K562 (cell line): ENCODE measurements around the gene KCNJ4. TPM values are rescaled to one million over a fixed set of nuclear protein-coding genes. Genes with fewer than 3 reads are reported as not detected.

Experiments
- ATAC-seq: fragments of 200-7000 bp; cut with Tn5 transposase; 3 replicates; pipeline ENCODE4 v1.9.1; 2020; ENCODE audit warnings: moderate library complexity
- BruUV-seq: library from RNA; stranded (reverse); fragments of 400-500 nt; replicated peaks from 2 replicates; lab custom pipeline; 2021; lab: Mats Ljungman, UMichigan
- CTCF ChIA-PET: fragments of 300-600 bp; formaldehyde crosslinking; extraction: SDS; loops from one replicate; lab custom pipeline; 2021; ENCODE audit warnings: low intra/inter-chr PET ratio; lab: Yijun Ruan, JAX
- POLR2A ChIA-PET: fragments of 300-600, 350-650 bp; sonication (Branson Sonifier 250); formaldehyde crosslinking; extraction: SDS; loops from one replicate; lab custom pipeline; 2021; ENCODE audit warnings: antibody characterized with exemption, inconsistent platforms; lab: Yijun Ruan, JAX
- DNase-seq, 4 experiments: peaks; one replicate each; pipeline versions ENCODE4 v3.0.0 to v3.0.0-alpha.2; 2011 to 2018; ENCODE audit warnings: low spot score in 3 of 4, mixed read lengths in 3 of 4; ENCODE audit errors: extremely low read depth in 1 of 4
- FAIRE-seq: peaks from 2 replicates; lab custom pipeline; 2011; peaks lifted over from hg19 to GRCh38; lab: Jason Lieb, UNC
- H2AFZ ChIP-seq: 2 replicates; pipeline ENCODE4 v1.6.0; 2011; ENCODE audit warnings: low read depth, low read length, control low read depth, inconsistent platforms
- H3K27ac ChIP-seq: fragments of 200-600 bp; 3 replicates; pipeline ENCODE4 v1.8.0; 2011; ENCODE audit warnings: low read depth, mild to moderate bottlenecking, control low read depth, inconsistent platforms, low read length, moderate library complexity, mixed read lengths; ENCODE audit errors: extremely low read depth
- H3K27me3 ChIP-seq, 2 experiments: fragments of 300-600 bp in 1 of 2; 2 replicates in 1 of 2; 3 replicates in 1 of 2; pipeline versions ENCODE4 v1.6.0 to v1.8.0; 2011; ENCODE audit warnings: inconsistent platforms in 2 of 2, low read length in 2 of 2, mild to moderate bottlenecking in 1 of 2, mixed read lengths in 1 of 2, moderate library complexity in 1 of 2; ENCODE audit not compliant: control insufficient read depth in 2 of 2, insufficient read depth in 2 of 2
- H3K36me3 ChIP-seq: fragments of 300-600 bp; 3 replicates; pipeline ENCODE4 v1.8.0; 2011; ENCODE audit warnings: mild to moderate bottlenecking, low read length, inconsistent platforms; ENCODE audit not compliant: control insufficient read depth, insufficient read depth
- H3K4me1 ChIP-seq, 2 experiments: fragments of 200-600 bp in 1 of 2; replicated peaks in 1 of 2; 2 replicates in 1 of 2; 3 replicates in 1 of 2; pipeline versions ENCODE4 v1.5.1 to v1.8.0; 2011; ENCODE audit warnings: inconsistent platforms in 2 of 2, low read length in 2 of 2, mild to moderate bottlenecking in 1 of 2, mixed read lengths in 1 of 2, moderate library complexity in 1 of 2; ENCODE audit not compliant: control insufficient read depth in 2 of 2, insufficient read depth in 2 of 2
- H3K4me2 ChIP-seq: 2 replicates; pipeline ENCODE4 v1.6.1; 2011; ENCODE audit warnings: low read length, control low read depth, inconsistent platforms, mixed read lengths; ENCODE audit not compliant: insufficient read depth
- H3K4me3 ChIP-seq: fragments of 200-600 bp; sonication (generic), shearing (Covaris generic); 2 replicates; pipeline ENCODE4 v1.5.1; 2016; ENCODE audit warnings: control low read depth, inconsistent platforms
- H3K79me2 ChIP-seq: fragments of 200-600 bp; 3 replicates; pipeline ENCODE4 v1.8.0; 2011; ENCODE audit warnings: low read length, inconsistent platforms; ENCODE audit not compliant: control insufficient read depth, insufficient read depth
- H3K9ac ChIP-seq, 2 experiments: 2 replicates each; pipeline versions ENCODE4 v1.6.0 to v1.6.1; 2011; ENCODE audit warnings: low read depth in 2 of 2, low read length in 2 of 2, control low read depth in 1 of 2, inconsistent platforms in 1 of 2, mild to moderate bottlenecking in 1 of 2, mixed read lengths in 1 of 2; ENCODE audit not compliant: insufficient read depth in 1 of 2
- H3K9me1 ChIP-seq: one replicate; pipeline ENCODE4 v1.6.0; 2011; ENCODE audit warnings: inconsistent platforms, mild to moderate bottlenecking, low read length, moderate library complexity; ENCODE audit not compliant: control insufficient read depth, insufficient read depth
- H3K9me3 ChIP-seq: replicated peaks from 2 replicates; pipeline ENCODE4 v1.5.1; 2011; ENCODE audit warnings: low read depth, low read length, inconsistent platforms; ENCODE audit not compliant: control insufficient read depth, insufficient read depth
- H4K20me1 ChIP-seq: replicated peaks from 2 replicates; pipeline ENCODE4 v1.6.1; 2011; ENCODE audit warnings: low read length, inconsistent platforms, mixed read lengths; ENCODE audit not compliant: control insufficient read depth, insufficient read depth
- RFX7 ChIP-seq: fragments of 250-450 bp; sonication (Bioruptor Pico); IDR thresholded peaks from 2 replicates; pipeline ENCODE4 v1.5.1; 2021; ENCODE audit warnings: mild to moderate bottlenecking
- WGBS: fragments of 100-300 bp; shearing (Covaris generic); methylation state at CpG from one replicate; pipeline ENCODE4 v1.1.6; 2016; ENCODE audit warnings: low coverage, mixed read lengths; ENCODE audit not compliant: insufficient coverage; ENCODE audit errors: missing lambda C conversion rate; 5-methylcytosine and 5-hydroxymethylcytosine counted together
- in situ Hi-C: fragments of 300-500 bp; cut with MboI; formaldehyde crosslinking; loops from 4 replicates; pipeline ENCODE4 v1.15.0; 2018; ENCODE audit warnings: inconsistent platforms, mixed read lengths
- intact Hi-C: fragments of 100-400 bp; cut with micrococcal nuclease; formaldehyde crosslinking; loops from 2 replicates; pipeline ENCODE4 v1.14.2; 2022
- polyA plus RNA-seq, 8 experiments: library from polyadenylated mRNA; depleted of rRNA in 4 of 8; stranded (reverse) in 5 of 8; unstranded in 3 of 8; fragments of >200 nt; fragmentation: Nextera tagmentation in 2 of 8; fragmentation: Illumina TruSeq in 1 of 8; extraction: Ambion mirVana in 2 of 8; extraction: Trizol in 1 of 8; gene quantifications; 2 replicates each; pipeline versions ENCODE4 v1.2.1 to v1.2.3, GENCODE V29; 2011 to 2014; ENCODE audit warnings: inconsistent platforms in 1 of 8, missing spikeins in 1 of 8
- total RNA-seq, 7 experiments: library from RNA; depleted of rRNA in 6 of 7; stranded (reverse); fragments of >200 nt in 6 of 7; fragmentation: Illumina TruSeq in 2 of 7; extraction: Trizol in 2 of 7; gene quantifications; 2 replicates each; pipeline versions ENCODE4 v1.2.1 to v1.2.3, GENCODE V29; 2011 to 2021; ENCODE audit warnings: low replicate concordance in 1 of 7
- TF ChIP-seq, protein P1 (sequence below), 2 experiments: fragments of 450-650 bp; IDR thresholded peaks; 2 replicates each; pipeline ENCODE4 v1.6.1; 2016; ENCODE audit warnings: mild to moderate bottlenecking in 2 of 2, borderline replicate concordance in 1 of 2, low read depth in 1 of 2, moderate library complexity in 1 of 2

Gene KCNJ4
- total and polyA plus RNA-seq, 9 of the 15 experiments (the other 6 are each of a cell fraction or from before 2014, with no cell fraction given), result 0.07 to 0.55 (median 0.09) TPM; not detected in 4

- in situ Hi-C loops (no loop called here), intact Hi-C loops (no loop called here)
- no peaks in the 10 kb centered on the region for H3K36me3 ChIP-seq
- WGBS, result 8% methylated on average over 11 of the region's 11 CpGs
- no peaks in the 10 kb centered on the region; a peak in 2 of 5 replicates for H3K27me3 ChIP-seq
- no peak for DNase-seq
- H3K9me1 ChIP-seq, result no peaks in the 10 kb centered on the region
- TF ChIP-seq, protein P1, sequence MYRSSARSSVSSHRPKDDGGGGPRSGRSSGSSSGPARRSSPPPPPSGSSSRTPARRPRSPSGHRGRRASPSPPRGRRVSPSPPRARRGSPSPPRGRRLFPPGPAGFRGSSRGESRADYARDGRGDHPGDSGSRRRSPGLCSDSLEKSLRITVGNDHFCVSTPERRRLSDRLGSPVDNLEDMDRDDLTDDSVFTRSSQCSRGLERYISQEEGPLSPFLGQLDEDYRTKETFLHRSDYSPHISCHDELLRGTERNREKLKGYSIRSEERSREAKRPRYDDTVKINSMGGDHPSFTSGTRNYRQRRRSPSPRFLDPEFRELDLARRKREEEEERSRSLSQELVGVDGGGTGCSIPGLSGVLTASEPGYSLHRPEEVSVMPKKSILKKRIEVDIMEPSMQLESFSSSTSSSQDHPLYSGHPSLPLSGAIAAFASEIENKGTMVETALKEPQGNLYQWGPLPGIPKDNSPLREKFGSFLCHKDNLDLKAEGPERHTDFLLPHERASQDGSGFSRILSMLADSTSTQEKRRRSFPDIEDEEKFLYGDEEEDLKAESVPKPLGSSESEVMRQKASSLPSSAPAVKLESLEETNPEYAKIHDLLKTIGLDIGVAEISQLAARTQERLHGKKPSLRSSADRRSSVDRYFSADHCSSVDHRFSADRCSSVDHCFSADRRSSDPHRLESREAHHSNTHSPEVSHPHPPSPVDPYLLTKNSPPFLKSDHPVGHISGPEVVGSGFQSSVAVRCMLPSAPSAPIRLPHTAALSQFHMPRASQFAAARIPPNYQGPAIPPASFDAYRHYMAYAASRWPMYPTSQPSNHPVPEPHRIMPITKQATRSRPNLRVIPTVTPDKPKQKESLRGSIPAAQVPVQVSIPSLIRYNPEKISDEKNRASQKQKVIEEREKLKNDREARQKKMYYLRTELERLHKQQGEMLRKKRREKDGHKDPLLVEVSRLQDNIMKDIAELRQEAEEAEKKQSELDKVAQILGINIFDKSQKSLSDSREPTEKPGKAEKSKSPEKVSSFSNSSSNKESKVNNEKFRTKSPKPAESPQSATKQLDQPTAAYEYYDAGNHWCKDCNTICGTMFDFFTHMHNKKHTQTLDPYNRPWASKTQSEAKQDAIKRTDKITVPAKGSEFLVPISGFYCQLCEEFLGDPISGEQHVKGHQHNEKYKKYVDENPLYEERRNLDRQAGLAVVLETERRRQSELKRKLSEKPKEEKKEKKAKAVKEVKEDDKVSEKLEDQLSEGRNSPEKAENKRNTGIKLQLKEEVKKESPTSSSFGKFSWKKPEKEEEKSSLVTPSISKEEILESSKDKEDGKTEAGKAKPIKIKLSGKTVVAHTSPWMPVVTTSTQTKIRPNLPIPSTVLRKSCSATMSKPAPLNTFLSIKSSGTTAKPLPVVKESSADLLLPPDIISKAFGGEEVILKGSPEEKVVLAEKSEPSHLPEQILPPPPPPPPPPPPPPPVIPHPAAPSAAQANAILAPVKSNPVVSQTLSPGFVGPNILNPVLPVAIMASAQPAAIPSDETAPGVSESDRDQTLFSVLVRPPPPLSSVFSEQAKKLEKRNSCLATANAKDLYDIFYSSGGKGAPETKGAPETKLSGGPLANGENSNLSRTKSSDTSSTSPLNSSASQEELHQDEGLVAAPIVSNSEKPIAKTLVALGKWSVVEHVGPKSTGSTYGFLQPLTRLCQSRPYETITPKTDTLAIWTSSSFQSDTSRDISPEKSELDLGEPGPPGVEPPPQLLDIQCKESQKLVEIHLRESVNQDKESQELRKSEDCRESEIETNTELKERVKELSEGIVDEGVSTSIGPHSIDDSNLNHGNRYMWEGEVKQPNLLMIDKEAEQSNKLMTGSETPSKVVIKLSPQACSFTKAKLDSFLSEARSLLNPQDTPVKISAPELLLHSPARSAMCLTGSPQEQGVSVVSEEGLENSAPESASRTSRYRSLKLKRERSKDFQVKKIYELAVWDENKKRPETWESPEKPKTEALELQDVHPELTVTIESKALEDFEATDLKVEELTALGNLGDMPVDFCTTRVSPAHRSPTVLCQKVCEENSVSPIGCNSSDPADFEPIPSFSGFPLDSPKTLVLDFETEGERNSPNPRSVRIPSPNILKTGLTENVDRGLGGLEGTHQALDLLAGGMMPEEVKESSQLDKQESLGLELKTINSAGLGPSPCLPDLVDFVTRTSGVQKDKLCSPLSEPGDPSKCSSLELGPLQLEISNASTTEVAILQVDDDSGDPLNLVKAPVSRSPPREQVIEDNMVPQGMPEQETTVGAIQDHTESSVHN (IDR thresholded peaks at IDR 0.05; ENCODE audit: borderline replicate concordance in 1 of 2, low read depth in 1 of 2), result no peak
- TF ChIP-seq RFX7 (CRISPR knock-in tag), result no peak
- TF ChIP-seq, all 486 proteins: peak for 0
- BruUV-seq, result no TSS peak
- no peak overlapping the region for H3K4me2 ChIP-seq
- H3K79me2 ChIP-seq, result no peaks in the 10 kb centered on the region
- ChIA-PET CTCF (no interaction called here), POLR2A (interaction anchor here (0.6 to 1.6 kb wide), 2 partner anchors 11 to 247 kb away, joined by 4 read pairs; no protein-coding TSS in a partner anchor)
- H3K4me3 ChIP-seq, result no peak overlapping the region
- H4K20me1 ChIP-seq, result peaks cover 11% of the 10 kb centered on the region; the same call in 1 of the 2 replicates
- no peak overlapping the region for H3K27ac ChIP-seq
- no peak overlapping the region for H2AFZ ChIP-seq
- H3K4me1 ChIP-seq, result peaks cover 0 to 31% of the 10 kb centered on the region in 2 experiments; a peak in 2 of 5 replicates
- ATAC-seq (no peak), FAIRE-seq (no peak)
- no peak overlapping the region for H3K9ac ChIP-seq
- H3K9me3 ChIP-seq, result no peaks in the 10 kb centered on the region
Measured at GRCh38 chr22:38450234-38450797, 4.7 kb downstream of the KCNJ4 start.
